Transverse colon (tissue), 4 donors: ENCODE data around the gene TMEM50A.
"Not testable (repeated sequence)": the region's sequence is repeated elsewhere in the genome, so short reads cannot be mapped to it uniquely, and the experiment has no call there.

Source experiments
- EP300 ChIP-seq: sonication (generic); formaldehyde crosslinking; IDR thresholded peaks from one replicate; pipeline ENCODE4 v1.6.1; 2017; ENCODE audit warnings: antibody characterized with exemption, low read depth
- POLR2A ChIP-seq: fragments of 450-650 bp; IDR thresholded peaks from one replicate; pipeline ENCODE4 v1.6.1; 2016; ENCODE audit warnings: antibody characterized with exemption, mild to moderate bottlenecking, moderate library complexity
- POLR2AphosphoS5 ChIP-seq, 3 donors: sonication (generic); formaldehyde crosslinking; IDR thresholded peaks; one replicate each; pipeline ENCODE4 v1.6.1; 2016; ENCODE audit warnings: antibody characterized with exemption in 3 of 3
- TF ChIP-seq, protein P1 (sequence below), 5 experiments: fragments of 200-600 bp in 3 of 5; fragments of 450-650 bp in 2 of 5; sonication (generic) in 3 of 5; IDR thresholded peaks; 1 replicate in 2 of 5; 2 replicates in 3 of 5; pipeline ENCODE4 v1.5.1; 2016 to 2017; ENCODE audit warnings: antibody characterized with exemption in 5 of 5, inconsistent platforms in 3 of 5, mild to moderate bottlenecking in 2 of 5, moderate library complexity in 1 of 5

DNA sequence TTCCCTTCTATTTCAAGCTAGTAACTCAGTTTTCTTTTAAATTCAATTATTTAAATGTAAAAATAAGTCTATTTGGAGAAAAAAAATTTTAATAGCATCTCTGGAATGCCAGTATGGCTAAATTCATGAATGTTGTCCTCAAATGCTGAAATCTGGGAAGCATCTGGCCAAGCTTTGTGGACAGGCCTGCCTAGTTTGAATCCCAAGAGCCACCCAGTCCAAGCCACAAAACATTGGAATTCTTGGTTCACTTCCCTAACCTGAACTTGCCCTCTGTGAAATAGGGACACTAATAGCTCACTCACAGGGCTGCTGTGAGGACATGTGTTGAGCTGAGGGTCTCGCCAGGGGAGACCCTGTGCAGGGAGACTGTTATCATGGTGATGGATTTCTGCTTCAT, 28.6 kb upstream of the TMEM50A start:
- TF ChIP-seq, protein P1, sequence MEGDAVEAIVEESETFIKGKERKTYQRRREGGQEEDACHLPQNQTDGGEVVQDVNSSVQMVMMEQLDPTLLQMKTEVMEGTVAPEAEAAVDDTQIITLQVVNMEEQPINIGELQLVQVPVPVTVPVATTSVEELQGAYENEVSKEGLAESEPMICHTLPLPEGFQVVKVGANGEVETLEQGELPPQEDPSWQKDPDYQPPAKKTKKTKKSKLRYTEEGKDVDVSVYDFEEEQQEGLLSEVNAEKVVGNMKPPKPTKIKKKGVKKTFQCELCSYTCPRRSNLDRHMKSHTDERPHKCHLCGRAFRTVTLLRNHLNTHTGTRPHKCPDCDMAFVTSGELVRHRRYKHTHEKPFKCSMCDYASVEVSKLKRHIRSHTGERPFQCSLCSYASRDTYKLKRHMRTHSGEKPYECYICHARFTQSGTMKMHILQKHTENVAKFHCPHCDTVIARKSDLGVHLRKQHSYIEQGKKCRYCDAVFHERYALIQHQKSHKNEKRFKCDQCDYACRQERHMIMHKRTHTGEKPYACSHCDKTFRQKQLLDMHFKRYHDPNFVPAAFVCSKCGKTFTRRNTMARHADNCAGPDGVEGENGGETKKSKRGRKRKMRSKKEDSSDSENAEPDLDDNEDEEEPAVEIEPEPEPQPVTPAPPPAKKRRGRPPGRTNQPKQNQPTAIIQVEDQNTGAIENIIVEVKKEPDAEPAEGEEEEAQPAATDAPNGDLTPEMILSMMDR (IDR thresholded peaks at IDR 0.05), result not testable (repeated sequence)
- TF ChIP-seq POLR2AphosphoS5 (IDR thresholded peaks at IDR 0.05); EP300; POLR2A: not testable (repeated sequence)
